ENCODE results near the gene ZNF462.

Gene ZNF462

GRCh38 chr9:107020040-107020530 is 157.1 kb downstream of the ZNF462 start:
- TF ChIP-seq TEAD4 (IDR thresholded peaks at IDR 0.05) (no peak), REST (IDR thresholded peaks at IDR 0.05; ENCODE audit: low read depth) (no peak), EP300 (IDR thresholded peaks at IDR 0.05; ENCODE audit: borderline replicate concordance) (no peak), MAX (IDR thresholded peaks at IDR 0.05) (no peak), FOXM1 (IDR thresholded peaks at IDR 0.05; ENCODE audit: borderline replicate concordance, low read depth) (no peak)

- TF ChIP-seq CEBPB (IDR thresholded peaks at IDR 0.05) (no peak), ZBTB7A (IDR thresholded peaks at IDR 0.05; ENCODE audit: low read depth) (no peak), TEAD4 (IDR thresholded peaks at IDR 0.05) (no peak), REST (IDR thresholded peaks at IDR 0.05; ENCODE audit: low read depth) (no peak), FOXM1 (IDR thresholded peaks at IDR 0.05; ENCODE audit: borderline replicate concordance, low read depth) (no peak), RAD21 (IDR thresholded peaks at IDR 0.05; ENCODE audit: low read depth) (no peak), EGR1 (IDR thresholded peaks at IDR 0.05) (no peak), EP300 (IDR thresholded peaks at IDR 0.05; ENCODE audit: borderline replicate concordance) (no peak), TCF12 (IDR thresholded peaks at IDR 0.05; ENCODE audit: low read depth) (no peak), USF1 (IDR thresholded peaks at IDR 0.05) (no peak), YY1 (IDR thresholded peaks at IDR 0.05; ENCODE audit: low read depth) (no peak), MAX (IDR thresholded peaks at IDR 0.05) (no peak), CREB1 (IDR thresholded peaks at IDR 0.05; ENCODE audit: low read depth) (no peak)
Measured at GRCh38 chr9:107024193-107024592, 161.2 kb downstream of the ZNF462 start.

- TF ChIP-seq EP300 (IDR thresholded peaks at IDR 0.05; ENCODE audit: borderline replicate concordance) (no peak), TCF12 (IDR thresholded peaks at IDR 0.05; ENCODE audit: low read depth) (no peak), REST (IDR thresholded peaks at IDR 0.05; ENCODE audit: low read depth) (no peak), YY1 (IDR thresholded peaks at IDR 0.05; ENCODE audit: low read depth) (no peak), CREB1 (IDR thresholded peaks at IDR 0.05; ENCODE audit: low read depth) (no peak), TAF1 (IDR thresholded peaks at IDR 0.05; ENCODE audit: low read depth) (no peak), CEBPB (IDR thresholded peaks at IDR 0.05) (no peak), RAD21 (IDR thresholded peaks at IDR 0.05; ENCODE audit: low read depth) (no peak), MAX (IDR thresholded peaks at IDR 0.05) (no peak), ZBTB7A (IDR thresholded peaks at IDR 0.05; ENCODE audit: low read depth) (no peak), FOXM1 (IDR thresholded peaks at IDR 0.05; ENCODE audit: borderline replicate concordance, low read depth) (no peak), NFIC (IDR thresholded peaks at IDR 0.05) (no peak), TEAD4 (IDR thresholded peaks at IDR 0.05) (no peak), EGR1 (IDR thresholded peaks at IDR 0.05) (no peak), USF1 (IDR thresholded peaks at IDR 0.05) (no peak)
Measured at GRCh38 chr9:107025260-107026035, 162.5 kb downstream of the ZNF462 start.

- no peak for TF ChIP-seq REST (IDR thresholded peaks at IDR 0.05; ENCODE audit: low read depth)
- no peak for TF ChIP-seq TCF12 (IDR thresholded peaks at IDR 0.05; ENCODE audit: low read depth)
- no peak for TF ChIP-seq NFIC (IDR thresholded peaks at IDR 0.05)
- TF ChIP-seq TAF1 (IDR thresholded peaks at IDR 0.05; ENCODE audit: low read depth), result no peak
- TF ChIP-seq TEAD4 (IDR thresholded peaks at IDR 0.05), result no peak
- no peak for TF ChIP-seq EP300 (IDR thresholded peaks at IDR 0.05; ENCODE audit: borderline replicate concordance)
- no peak for TF ChIP-seq FOXM1 (IDR thresholded peaks at IDR 0.05; ENCODE audit: borderline replicate concordance, low read depth)
- no peak for TF ChIP-seq EGR1 (IDR thresholded peaks at IDR 0.05)
- TF ChIP-seq CEBPB (IDR thresholded peaks at IDR 0.05), result no peak
- TF ChIP-seq MAX (IDR thresholded peaks at IDR 0.05), result no peak
- TF ChIP-seq USF1 (IDR thresholded peaks at IDR 0.05), result no peak
- TF ChIP-seq RAD21 (IDR thresholded peaks at IDR 0.05; ENCODE audit: low read depth), result no peak
- no peak for TF ChIP-seq YY1 (IDR thresholded peaks at IDR 0.05; ENCODE audit: low read depth)
- no peak for TF ChIP-seq CREB1 (IDR thresholded peaks at IDR 0.05; ENCODE audit: low read depth)
- TF ChIP-seq ZBTB7A (IDR thresholded peaks at IDR 0.05; ENCODE audit: low read depth), result no peak
Measured at GRCh38 chr9:107029146-107029545, 166.2 kb downstream of the ZNF462 start.

Data from Ishikawa (cell line).